HG03442 (cell line): ENCODE data around the gene TRIM9.
"Not testable (repeated sequence)": the region's sequence is repeated elsewhere in the genome, so short reads cannot be mapped to it uniquely, and the experiment has no call there.

Source experiments
- ATAC-seq: cut with Tn5 transposase; IDR thresholded peaks from one replicate; pipeline ENCODE4 v1.9.1; 2021; ENCODE audit warnings: mild to moderate bottlenecking, moderate library complexity; ENCODE audit not compliant: unreplicated experiment

Gene TRIM9

DNA sequence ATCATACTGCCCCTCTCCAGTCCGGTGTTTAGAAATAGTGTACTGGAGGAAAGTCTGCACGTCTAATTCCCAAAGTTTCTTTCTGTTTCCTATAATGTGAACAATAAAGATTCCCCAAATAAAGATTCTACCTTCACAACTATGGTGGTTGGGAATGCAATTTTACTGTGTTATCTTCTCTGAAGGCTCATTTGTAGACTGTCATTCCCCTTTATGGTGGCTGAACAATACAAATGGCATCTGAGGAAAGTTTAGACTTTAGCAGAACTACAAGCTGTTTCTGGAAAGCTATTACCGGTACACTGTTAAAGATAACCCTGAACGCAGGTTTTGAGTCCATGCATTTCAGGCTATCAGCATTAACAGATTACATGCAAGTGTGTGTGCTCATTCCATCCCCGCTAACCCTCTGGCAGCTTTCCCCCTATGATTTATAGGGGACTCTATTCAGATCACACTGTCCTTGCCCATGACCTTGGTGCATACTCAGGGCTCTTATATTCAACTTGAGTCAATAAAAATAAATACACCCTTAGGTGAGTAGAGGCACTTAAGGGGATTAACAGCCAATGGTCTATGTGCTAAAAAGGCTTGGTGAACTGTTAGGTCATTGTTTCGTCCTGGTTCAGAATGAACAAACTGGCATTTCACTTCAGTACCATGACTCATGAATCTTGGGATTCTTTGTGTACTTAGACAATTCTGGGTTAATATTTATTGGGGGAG lies 89.9 kb downstream of the TRIM9 start:
- no peak for ATAC-seq

DNA sequence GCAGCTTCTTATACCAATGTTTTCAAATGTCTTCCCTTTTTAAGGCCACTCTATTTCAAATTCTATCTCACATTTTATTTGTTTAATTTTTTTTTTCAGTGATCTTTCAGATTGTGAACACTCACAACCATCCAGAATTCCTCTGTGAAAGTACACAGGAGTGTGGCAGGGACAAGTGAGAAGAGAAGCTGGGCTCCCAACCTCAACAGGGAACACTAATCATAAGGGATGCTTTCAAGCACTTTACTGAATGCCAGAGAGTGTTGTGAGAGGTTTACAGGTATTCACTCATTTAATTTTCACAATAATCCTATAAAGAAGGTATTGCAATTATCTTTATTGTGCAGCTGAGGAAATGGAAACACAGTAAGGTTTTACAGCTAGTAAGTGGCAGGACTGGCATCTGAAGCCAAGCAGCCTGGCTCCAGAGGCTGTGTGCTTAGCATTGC lies 90.5 kb downstream of the TRIM9 start:
- ATAC-seq: no peak

DNA sequence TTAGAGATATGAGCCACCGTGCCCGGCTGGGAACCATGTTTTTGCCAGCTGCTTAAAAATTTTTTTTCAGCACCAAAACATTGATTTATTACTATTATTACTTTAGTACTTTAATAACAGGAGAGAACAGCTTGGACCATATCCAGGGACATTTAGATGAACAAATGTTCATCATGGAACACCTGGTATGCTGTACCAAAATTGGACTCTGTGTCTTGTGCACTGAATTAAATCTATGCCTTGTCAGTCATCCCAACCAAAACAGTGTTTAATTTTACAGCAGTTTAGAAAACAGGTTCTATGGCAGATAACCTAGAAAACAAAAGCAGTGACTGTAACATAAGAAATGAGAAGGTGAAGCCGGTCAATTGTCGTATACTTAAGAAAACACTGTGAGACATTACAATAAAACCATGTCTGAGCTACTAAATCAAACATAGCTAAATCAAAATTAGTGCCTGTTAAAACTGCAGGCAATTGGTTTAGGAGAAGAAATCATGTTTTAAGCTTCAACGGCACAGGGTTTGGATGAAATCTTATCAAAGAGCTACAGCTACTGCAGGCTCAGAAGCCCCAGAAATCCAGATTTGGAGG lies 92.4 kb downstream of the TRIM9 start:
- ATAC-seq: no peak

DNA sequence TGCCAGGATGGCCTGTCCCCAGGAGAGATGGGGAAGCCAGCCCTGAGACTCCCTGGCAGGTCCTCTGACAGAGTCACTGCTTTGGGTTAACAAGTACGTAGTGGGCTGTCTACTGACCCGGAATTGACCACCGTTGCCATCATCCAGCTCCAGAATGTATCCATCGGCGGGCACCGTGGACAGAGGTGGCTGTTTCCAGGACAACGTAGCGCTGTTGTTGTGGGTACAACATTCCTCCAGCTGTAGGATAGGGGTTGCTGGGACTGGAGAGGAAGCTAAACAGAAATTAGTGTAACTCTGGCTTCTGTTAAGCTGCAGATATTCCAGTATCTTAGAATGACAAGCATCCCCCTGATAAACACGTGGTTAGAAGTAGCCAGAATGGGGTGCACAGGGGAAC lies 94.3 kb downstream of the TRIM9 start:
- no peak for ATAC-seq

DNA sequence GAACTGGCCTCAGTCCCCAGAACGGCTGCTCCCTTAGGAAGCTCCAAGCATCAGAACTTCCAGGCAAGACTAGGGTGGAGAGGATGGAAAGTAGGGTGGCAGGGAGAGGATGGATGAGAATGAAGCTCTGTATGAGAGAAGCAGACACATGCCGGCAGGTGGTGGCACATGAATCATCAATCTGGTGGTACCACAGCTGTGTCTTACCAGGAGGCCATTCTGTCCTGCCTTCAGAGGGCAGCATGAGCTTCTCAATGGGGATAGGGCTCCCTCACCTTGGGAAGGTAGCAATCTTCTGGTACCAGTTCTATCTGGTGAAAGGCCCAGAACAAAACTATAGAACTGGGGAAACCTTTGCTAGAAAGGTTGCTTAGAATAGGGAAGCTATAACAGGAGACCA lies 95.2 kb downstream of the TRIM9 start:
- ATAC-seq: no peak

DNA sequence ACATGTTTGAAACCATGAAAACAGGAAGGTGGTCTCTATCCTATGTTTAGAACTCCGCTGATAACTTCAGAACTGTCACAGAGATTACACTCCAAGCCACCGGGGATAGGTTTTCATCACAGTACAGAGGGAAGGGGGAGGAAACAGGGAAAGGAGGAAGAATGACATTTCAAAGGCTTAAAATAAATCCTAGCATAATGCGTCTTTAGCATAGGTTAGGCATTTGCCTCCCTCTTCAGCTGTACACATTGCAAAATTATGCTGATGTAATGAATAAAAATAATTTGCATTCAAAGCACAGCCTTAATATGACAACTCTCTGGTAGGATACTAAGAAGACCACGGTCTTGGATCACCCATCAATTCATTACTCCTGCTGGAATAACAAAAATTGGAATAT lies 96.3 kb downstream of the TRIM9 start:
- no peak for ATAC-seq

DNA sequence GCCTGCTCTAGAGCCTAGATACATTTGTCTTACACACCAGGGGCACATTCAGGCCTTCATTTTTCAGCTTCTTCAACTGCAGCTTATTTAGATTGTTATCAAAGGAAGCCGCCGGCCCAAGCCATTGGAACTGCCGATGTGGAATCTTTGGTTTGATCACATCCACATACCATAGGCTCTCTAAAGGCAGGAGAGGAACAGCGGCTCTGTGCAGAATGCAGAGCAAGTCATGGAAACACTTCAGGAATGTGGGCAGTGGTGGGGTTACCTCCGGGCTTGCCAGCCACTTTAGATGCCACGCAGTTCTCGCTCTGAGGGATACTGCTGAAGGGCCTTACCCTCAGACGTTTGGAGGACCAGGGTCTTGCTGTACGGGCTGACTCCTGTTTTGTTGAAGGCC lies 97.2 kb downstream of the TRIM9 start:
- no peak for ATAC-seq

DNA sequence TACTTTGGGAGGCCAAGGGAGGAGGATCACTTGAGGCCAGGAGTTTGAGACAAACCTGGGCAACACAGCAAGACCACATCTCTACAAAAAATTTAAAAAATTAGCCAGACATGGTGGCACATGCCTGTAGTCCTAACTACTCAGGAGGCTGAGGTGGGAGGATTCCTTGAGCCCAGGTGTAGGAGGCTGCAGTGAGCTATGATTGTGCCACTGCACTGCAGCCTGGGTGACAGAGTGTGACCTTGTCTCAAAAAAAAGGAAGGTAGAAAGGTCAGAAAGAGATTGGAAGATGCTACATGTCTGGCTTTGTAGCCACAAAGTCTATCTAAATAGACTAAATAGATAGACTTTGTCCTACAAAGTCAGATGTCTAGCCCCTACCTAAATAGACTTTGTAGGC lies 100.7 kb downstream of the TRIM9 start:
- not testable (repeated sequence) for ATAC-seq

DNA sequence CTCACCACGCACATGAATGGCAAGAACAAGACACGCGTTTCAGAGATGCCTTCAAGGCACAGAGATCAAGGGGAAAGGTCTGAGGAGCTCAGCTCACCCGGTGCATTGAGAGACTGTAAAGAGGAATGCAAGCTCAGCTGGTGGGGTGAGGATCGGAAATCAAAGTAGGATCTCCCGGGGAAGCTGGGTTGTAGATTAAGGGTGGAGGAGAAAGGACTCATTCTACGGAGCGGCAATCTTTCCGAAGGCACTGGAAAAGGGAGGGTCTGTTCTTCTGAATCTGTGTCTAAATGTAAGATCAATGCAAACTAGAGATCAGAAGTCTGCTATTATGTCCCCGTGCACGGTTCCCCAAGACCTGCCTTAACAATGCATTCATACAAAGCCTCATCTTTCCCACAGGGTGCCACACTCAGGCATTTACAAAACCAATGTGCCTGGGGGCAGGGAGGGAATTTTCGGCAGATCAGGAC lies 109.0 kb downstream of the TRIM9 start:
- no peak for ATAC-seq

DNA sequence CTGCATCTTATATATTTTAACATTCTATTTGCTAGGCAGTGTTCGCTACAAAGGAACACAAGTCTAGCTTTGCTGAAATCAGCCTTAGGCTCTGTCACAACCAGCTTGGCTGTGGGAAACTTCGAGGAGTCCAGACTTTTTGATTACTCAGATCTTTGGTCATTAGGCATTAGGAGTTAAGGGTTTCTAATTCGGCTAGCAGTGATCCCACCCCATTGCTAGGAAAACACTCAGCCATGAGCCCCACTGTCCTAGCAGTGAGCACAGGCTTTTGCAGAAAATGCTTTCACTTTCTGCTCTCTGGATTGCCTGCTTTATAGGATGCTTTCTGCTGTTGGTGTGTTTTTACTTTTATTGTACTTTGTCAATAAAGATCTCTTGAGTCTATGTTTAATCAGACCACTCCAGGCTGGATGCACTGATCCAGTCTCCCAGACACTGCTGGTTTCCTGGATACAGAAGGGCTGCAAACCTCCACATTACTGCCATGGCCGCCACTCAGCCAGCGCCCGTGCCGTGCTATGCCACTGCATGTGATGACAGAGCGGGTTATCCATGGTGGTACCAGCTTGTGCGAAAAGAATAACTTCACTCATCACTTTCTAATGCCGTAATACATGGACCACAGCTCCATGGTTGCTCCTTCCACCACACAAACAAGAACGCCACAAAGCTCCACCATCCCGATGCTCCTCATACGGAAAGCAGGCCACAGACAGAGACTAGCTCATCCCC lies 109.6 kb downstream of the TRIM9 start:
- no peak for ATAC-seq

DNA sequence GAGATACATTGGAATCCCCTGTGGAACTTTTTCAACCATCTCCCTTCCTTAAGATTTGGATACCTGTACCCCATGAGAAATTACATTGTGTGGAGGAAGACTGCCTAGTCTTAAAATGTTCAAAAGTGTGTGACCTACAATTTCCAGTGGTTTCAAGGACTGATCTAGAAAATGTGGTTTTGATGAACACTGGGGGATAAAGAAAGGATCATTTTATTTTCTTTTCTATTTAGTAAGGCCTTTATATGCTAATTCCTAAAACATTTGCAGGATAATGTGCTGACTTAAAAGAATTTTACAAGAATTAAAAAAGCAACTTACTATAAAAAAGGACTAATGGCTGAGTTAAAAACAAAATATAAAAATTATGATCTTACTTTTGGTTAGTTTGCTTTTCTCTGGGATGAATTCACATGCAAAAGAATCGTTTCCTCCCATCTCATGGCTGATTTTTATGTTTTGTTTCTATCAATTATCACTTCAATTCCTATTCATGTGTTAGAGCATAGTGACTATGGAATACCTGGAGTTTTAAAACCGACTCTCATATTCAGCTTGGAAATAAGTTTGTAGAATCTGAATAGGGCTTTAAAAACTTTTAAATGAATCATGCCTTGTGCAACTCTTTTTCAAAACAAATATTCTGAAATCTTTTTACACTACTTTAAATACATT lies 110.7 kb downstream of the TRIM9 start:
- no peak for ATAC-seq

DNA sequence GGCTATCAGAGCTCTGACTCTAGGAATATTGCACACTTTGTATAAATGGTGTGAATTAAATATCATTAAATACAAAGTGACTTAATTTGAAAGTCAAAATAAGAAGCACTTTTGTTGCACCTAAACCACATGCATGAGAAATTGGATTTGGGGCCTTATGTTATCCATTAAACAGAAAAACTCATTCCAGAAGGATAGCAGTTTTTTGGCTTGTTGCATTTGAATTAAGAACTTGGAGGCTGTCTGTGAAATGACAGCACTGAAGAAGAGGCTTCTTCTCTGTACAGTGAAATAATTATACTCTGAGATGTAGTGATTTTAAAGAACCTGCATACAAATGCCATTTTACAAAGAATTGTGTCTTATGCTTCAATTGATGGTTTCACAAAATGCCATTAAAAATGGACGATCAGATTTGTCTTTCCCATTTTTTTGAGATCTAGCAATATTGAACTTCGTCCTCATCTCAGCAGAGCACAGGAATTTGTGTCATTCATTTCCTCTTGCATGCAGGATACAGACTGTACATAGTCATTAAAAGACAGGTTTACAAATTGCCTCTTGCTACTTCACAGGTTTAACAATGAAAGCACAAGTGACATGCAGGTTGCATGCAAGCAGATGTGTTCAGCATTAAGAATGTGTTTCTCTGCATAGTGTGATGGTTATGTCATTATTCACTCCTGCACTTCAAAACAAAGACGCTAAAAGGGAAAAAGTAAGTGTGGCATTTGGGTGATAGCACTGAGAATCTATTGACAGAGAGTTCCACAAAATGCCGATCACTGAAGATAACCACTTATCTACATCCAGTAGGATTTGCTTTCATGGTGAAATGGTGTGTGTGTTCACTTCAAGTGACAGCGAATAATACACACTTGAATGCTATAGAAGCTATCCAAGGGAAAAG lies 114.7 kb downstream of the TRIM9 start:
- ATAC-seq: no peak

DNA sequence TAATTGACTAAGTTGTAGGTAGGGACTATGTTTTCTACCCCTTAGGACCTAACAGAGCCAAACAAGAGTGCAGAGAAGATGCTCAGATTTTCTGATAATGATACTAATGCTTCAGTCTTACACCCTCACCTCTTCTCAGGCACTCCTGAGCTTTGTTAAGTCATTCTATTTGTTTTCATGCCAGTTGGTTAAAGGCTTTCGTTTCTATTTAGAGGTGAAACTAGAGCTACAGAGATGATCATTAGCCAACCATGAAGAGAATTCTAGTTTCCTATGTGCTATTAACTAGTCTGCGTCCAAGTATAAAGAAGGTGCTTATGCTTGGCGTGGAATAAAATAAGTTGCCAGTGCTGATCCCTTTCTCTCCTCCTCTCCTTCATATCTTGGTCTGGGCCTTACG lies 116.0 kb downstream of the TRIM9 start:
- peak; percentile 87 for ATAC-seq

DNA sequence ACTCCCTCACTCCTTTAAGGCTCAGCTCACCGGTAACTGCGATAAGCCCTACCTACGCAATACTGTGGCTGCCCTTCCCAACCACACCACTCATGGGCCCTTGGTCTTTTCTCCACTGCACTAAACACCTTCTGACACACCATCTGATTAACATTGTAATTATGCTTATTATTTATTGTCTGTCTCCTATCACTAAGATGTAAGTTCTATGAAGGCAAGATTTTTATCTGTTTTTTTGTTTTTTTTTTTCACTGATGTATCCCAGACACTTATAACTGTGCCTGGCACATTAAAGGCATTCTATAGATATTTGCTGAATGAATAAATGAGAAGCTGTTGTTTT lies 116.4 kb downstream of the TRIM9 start:
- ATAC-seq: no peak

DNA sequence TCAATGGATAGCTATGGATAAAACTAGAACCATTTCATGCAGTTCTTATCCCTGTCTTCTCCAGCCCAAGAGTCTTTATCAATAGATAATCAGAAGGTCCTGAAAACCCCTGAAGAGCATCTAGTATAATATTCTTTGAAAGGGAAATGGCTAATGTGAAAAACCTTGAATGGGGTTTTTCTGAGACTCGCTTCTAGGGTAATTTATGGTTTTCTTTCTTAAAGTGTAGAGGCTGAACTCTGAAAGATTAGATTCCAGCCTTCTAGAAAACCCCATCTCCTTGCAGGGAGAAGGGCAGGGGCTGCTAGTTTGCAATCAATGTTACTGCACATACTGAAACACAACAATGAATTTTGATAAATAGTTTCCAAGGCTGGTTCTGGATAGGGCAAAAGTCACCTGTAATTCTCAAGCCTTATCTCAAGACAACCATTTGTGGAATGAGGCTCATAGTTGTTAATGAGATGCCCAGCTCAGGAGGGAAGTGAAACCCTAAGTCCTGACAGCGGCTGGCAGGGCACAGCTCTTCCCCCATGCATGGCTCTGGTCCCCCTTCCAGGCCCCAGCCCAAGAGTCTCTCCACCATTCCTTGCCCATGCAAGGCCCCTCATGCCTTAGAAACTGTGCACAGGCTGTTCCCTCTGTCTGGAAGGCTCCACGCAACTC lies 116.9 kb downstream of the TRIM9 start:
- ATAC-seq: no peak

DNA sequence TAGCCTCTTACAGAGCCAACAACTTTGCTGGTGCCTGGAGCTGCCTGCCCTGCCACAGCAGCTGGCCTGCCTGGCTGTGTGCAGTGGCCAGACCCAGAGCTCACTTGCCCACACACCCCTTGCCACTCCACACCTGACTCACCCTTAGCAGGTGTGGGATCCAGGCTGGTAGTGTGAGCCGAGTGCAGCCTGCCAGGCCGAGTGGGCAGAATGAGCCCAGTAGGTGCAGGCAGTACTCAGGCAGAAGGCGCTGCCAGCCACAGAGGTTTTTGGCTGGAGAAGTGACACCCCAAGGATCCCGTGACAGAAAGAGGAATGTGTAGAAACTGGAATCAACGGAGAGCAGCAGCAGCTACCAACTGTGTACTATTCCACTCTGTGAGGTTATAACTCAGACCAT lies 120.8 kb downstream of the TRIM9 start:
- no peak for ATAC-seq

DNA sequence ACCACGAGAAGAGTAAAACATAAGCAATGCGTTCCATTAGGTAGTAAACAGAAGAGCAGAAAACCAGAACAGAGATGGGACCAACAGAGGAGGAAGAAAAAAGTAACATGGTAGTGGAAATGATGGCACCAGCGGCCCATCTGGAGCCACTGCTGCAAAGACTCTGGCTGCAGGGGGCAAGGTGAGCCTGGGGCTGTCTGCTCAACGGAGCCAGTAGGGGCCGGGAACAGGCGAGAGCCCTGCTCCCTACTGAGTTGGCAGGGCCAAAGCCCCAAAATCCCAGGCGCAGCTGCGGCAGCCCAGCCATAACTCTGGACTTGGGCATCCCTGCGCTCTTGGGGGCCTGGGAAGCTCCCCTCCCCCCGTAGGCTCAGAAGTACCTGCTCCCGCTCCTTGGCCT lies 122.2 kb downstream of the TRIM9 start:
- ATAC-seq: no peak

DNA sequence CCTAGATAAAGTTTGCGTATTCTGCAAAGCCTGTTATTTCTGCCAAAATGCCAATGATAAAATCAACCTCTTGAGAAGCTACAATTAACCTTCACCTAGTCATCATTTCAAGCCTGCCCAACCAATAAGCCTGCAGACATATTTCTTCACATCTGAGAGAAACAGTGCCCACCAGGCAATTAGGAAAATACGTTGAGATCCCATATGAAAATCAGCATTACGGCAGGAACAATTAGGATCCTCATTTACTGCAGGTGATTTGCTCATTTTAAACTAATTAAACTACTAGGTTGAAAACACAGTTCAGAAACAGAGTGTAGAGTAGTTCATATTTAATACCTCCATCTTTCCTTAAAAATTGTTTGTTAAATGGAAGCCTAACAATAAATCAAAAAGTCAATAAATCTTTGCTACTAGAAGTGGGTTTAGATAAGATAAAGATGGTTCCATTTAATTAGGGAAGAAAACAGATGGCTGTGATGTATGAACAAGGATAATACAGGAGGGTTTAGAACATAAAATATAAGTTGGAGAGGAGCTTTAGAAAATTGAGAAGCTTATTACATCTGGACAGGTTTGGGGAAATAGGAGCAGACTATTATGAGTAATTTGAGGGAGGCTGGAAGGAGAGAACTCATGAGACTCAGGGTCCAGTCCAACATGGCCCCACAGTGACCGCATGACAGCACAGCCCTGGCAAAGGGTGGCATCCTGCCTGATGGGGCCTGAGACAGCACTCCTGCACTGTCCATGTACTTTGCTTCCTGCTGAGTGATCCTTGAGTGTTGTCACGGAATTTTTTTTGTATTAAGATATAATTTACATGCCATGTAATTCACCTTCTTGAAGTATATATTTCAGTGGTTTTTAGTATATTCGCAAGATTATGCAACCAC lies 123.8 kb downstream of the TRIM9 start:
- ATAC-seq: no peak

DNA sequence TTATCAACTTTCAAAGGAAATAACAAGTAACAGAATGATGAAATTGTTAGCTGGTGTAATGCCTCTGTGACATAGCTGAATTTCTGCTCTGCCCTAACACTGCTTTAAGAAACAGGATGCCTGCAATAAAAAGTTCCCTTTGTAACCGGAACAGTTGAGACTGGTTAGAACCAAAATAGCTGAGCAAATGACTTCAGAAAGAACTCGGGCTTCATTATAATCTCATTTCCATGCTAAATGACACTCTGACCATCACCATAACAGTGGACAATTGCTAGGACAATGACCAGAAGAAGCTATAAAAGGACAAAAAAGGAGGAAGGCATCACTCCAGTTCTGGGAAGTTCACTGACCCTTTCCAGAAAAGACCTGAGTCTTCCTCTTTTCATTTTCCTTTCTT lies 127.1 kb downstream of the TRIM9 start:
- no peak for ATAC-seq
